Neural cell (in vitro differentiated cells): ENCODE measurements around the gene SPHKAP. TPM values are rescaled to one million over a fixed set of nuclear protein-coding genes. Genes with fewer than 3 reads are reported as not detected.

Experiments
- H2AFZ ChIP-seq: fragments of 200-600, 300-800 bp; sonication (generic), shearing (Covaris generic); 2 replicates; pipeline ENCODE4 v1.6.0; 2014; ENCODE audit warnings: low read depth, mild to moderate bottlenecking, antibody characterized with exemption, low read length, moderate library complexity
- H3F3A ChIP-seq: fragments of 200-600 bp; shearing (Covaris generic); 2 replicates; pipeline ENCODE4 v1.6.1; 2016; ENCODE audit warnings: mild to moderate bottlenecking, moderate library complexity, mixed read lengths, antibody characterized with exemption, low read length; ENCODE audit not compliant: insufficient read depth, poor library complexity, severe bottlenecking
- H3K27ac ChIP-seq: fragments of 200-600, 300-800 bp; sonication (generic), shearing (Covaris generic); 2 replicates; pipeline ENCODE4 v1.5.1; 2014; ENCODE audit warnings: mild to moderate bottlenecking, low read length, moderate library complexity
- H3K27me3 ChIP-seq: fragments of 300-800, 200-600 bp; sonication (generic), shearing (Covaris generic); 2 replicates; pipeline ENCODE4 v1.6.0; 2014; ENCODE audit warnings: mild to moderate bottlenecking, low read depth, low read length, moderate library complexity; ENCODE audit not compliant: insufficient read depth
- H3K36me3 ChIP-seq: fragments of 300-800, 200-600 bp; sonication (generic), shearing (Covaris generic); 2 replicates; pipeline ENCODE4 v1.5.1; 2014; ENCODE audit warnings: mild to moderate bottlenecking, antibody characterized with exemption, low read length, moderate library complexity; ENCODE audit not compliant: insufficient read depth
- H3K4me2 ChIP-seq: fragments of 300-800, 200-600 bp; sonication (generic), shearing (Covaris generic); 2 replicates; pipeline ENCODE4 v1.6.0; 2014; ENCODE audit warnings: mild to moderate bottlenecking, low read length
- H3K4me3 ChIP-seq: fragments of 300-800, 200-600 bp; sonication (generic), shearing (Covaris generic); 2 replicates; pipeline ENCODE4 v1.5.1; 2014; ENCODE audit warnings: mild to moderate bottlenecking, low read length, moderate library complexity
- H3K79me2 ChIP-seq: fragments of 200-600 bp; shearing (Covaris generic); replicated peaks from 2 replicates; pipeline ENCODE4 v1.6.0; 2014; ENCODE audit warnings: mild to moderate bottlenecking, low read length, moderate library complexity; ENCODE audit not compliant: insufficient read depth
- H3K9ac ChIP-seq: fragments of 300-800, 200-600 bp; sonication (generic), shearing (Covaris generic); 2 replicates; pipeline ENCODE4 v1.6.1; 2016; ENCODE audit warnings: mild to moderate bottlenecking, low read length, mixed read lengths
- H3K9me2 ChIP-seq: fragments of 200-600 bp; shearing (Covaris generic); 2 replicates; pipeline ENCODE4 v1.6.1; 2016; ENCODE audit warnings: mild to moderate bottlenecking, low read length, mixed read lengths; ENCODE audit not compliant: insufficient read depth
- H3K9me3 ChIP-seq: fragments of 200-600, 300-800 bp; sonication (generic), shearing (Covaris generic); 2 replicates; pipeline ENCODE4 v1.6.1; 2016; ENCODE audit warnings: mild to moderate bottlenecking, mixed run types, low read length, moderate library complexity, mixed read lengths
- H4K20me1 ChIP-seq: fragments of 200-600 bp; shearing (Covaris generic); 2 replicates; pipeline ENCODE4 v1.6.1; 2016; ENCODE audit warnings: mild to moderate bottlenecking, mixed run types; ENCODE audit not compliant: insufficient read depth
- CTCF ChIP-seq: fragments of 450-650 bp; IDR thresholded peaks from 2 replicates; pipeline ENCODE4 v1.5.1; 2014; ENCODE audit warnings: antibody characterized with exemption, mild to moderate bottlenecking, moderate library complexity; ENCODE audit not compliant: poor library complexity, severe bottlenecking
- EZH2 ChIP-seq: fragments of 200-600, 300-800 bp; shearing (Covaris generic), sonication (generic); IDR thresholded peaks from 2 replicates; pipeline ENCODE4 v1.6.1; 2014; ENCODE audit warnings: antibody characterized with exemption, low read length, borderline replicate concordance, mild to moderate bottlenecking; ENCODE audit not compliant: insufficient read depth, poor library complexity, severe bottlenecking
- MXI1 ChIP-seq: fragments of 450-650 bp; conservative IDR thresholded peaks from 2 replicates; pipeline ENCODE4 v1.6.1; 2014; ENCODE audit warnings: antibody characterized with exemption, mild to moderate bottlenecking; ENCODE audit not compliant: poor library complexity, severe bottlenecking
- POLR2AphosphoS5 ChIP-seq: IDR thresholded peaks from 2 replicates; pipeline ENCODE4 v1.6.1; 2012
- RAD21 ChIP-seq: fragments of 450-650 bp; conservative IDR thresholded peaks from 2 replicates; pipeline ENCODE4 v1.6.1; 2014; ENCODE audit warnings: antibody characterized with exemption, mild to moderate bottlenecking, moderate library complexity
- REST ChIP-seq: IDR thresholded peaks from 2 replicates; pipeline ENCODE4 v1.6.1; 2012; ENCODE audit warnings: borderline replicate concordance
- TAF1 ChIP-seq: IDR thresholded peaks from 2 replicates; pipeline ENCODE4 v1.6.1; 2012; ENCODE audit warnings: low read depth
- polyA plus RNA-seq: library from polyadenylated mRNA; depleted of rRNA; stranded (reverse); fragments of >200 nt; gene quantifications from 2 replicates; pipeline ENCODE4 v1.2.3, GENCODE V29; 2014

Gene SPHKAP
- polyA plus RNA-seq, 1 donor from 2014 or later: 1.7 TPM

GRCh38 chr2:228131833-228132232 is 49.7 kb downstream of the SPHKAP start:
- Histone ChIP-seq H3F3A (peaks cover 3% of the 10 kb centered on the region), H3K9me2 (no peaks in the 10 kb centered on the region), H3K9me3 (no peaks in the 10 kb centered on the region), H3K27ac (no peak overlapping the region), H3K27me3 (no peaks in the 10 kb centered on the region), H2AFZ (no peak overlapping the region), H4K20me1 (no peaks in the 10 kb centered on the region), H3K79me2 (no peaks in the 10 kb centered on the region), H3K9ac (no peak overlapping the region), H3K36me3 (no peaks in the 10 kb centered on the region), H3K4me3 (no peak overlapping the region), H3K4me2 (no peak overlapping the region)
- no peak for TF ChIP-seq CTCF
- TF ChIP-seq MXI1: no peak
- no peak for TF ChIP-seq POLR2AphosphoS5
- no peak for TF ChIP-seq TAF1
- TF ChIP-seq EZH2: no peak
- TF ChIP-seq REST: no peak

GRCh38 chr2:228126401-228126800 is 55.1 kb downstream of the SPHKAP start:
- Histone ChIP-seq H2AFZ (no peak overlapping the region), H4K20me1 (no peaks in the 10 kb centered on the region), H3K79me2 (no peaks in the 10 kb centered on the region), H3K9ac (no peak overlapping the region), H3K27me3 (no peaks in the 10 kb centered on the region), H3K4me3 (no peak overlapping the region), H3F3A (no peaks in the 10 kb centered on the region), H3K9me3 (no peaks in the 10 kb centered on the region), H3K36me3 (no peaks in the 10 kb centered on the region), H3K9me2 (no peaks in the 10 kb centered on the region), H3K27ac (no peak overlapping the region), H3K4me2 (no peak overlapping the region)
- no peak for TF ChIP-seq TAF1
- TF ChIP-seq RAD21: no peak
- no peak for TF ChIP-seq REST
